Fibroblast of the aortic adventitia (primary cell): ENCODE results near the gene PDE5A. TPM values are rescaled to one million over a fixed set of nuclear protein-coding genes. Genes with fewer than 3 reads are reported as not detected.
A peak's percentile ranks its signal among the peaks of the same experiment; 100 is the strongest.

Experiments
- DNase-seq: peaks from one replicate; pipeline ENCODE4 v3.0.0-alpha.2; 2010; ENCODE audit warnings: low read depth
- H3K4me3 ChIP-seq: 2 replicates; pipeline ENCODE4 v1.5.1; 2011; ENCODE audit warnings: low read depth, mild to moderate bottlenecking, control low read depth, low read length, moderate library complexity
- total RNA-seq: library from RNA; depleted of rRNA; stranded (reverse); fragments of >200 nt; gene quantifications from 2 replicates; pipeline ENCODE4 v1.2.3, GENCODE V29; 2012; ENCODE audit warnings: low replicate concordance
- TF ChIP-seq, protein P1 (sequence below): IDR thresholded peaks from 2 replicates; pipeline ENCODE4 v1.5.1; 2011; ENCODE audit warnings: mild to moderate bottlenecking, low read length, control low read depth, inconsistent platforms; ENCODE audit not compliant: insufficient read depth

PDE5A gene
- total RNA-seq, 1 donor = 146 TPM

DNA sequence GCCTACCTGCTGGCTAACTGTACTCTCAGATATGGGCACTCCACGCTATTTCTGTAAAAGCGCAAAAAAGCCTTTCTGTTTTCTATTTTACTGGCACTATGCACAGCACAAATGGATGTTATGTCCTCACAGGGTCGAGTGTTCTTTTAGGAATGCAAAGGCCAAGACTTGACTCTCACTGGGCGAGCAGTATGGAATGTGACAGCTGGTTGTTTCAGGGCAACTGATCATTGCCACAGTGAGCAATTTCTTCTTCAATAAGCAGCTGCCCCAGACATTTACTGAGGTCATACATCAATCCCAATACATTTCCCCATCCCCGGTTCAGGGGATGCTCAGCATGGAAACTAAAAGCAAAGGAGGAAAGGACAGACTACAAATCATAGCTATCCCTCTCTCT is 58.2 kb downstream of the PDE5A start:
- no peak overlapping the region for H3K4me3 ChIP-seq
- peak; percentile 42 for DNase-seq

DNA sequence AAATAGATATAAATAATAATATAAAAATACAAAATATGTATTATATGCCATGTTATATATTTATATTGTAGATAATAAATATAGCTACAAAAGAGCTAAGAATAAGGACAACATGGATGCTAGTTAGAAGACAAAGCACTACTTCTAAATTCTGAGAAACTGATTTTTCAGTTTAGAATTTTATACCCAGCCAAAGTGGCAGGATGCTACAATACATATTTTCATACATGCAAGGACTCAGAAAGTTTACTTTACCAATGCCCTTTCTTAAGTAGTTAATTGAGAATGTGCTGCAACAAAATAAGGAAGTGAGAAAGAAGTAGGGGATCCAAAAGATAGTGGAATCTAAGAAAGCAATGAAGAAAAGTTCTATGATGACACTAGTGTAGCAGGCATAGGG is 64.5 kb downstream of the PDE5A start:
- H3K4me3 ChIP-seq = no peak overlapping the region
- no peak for DNase-seq
- TF ChIP-seq, protein P1, sequence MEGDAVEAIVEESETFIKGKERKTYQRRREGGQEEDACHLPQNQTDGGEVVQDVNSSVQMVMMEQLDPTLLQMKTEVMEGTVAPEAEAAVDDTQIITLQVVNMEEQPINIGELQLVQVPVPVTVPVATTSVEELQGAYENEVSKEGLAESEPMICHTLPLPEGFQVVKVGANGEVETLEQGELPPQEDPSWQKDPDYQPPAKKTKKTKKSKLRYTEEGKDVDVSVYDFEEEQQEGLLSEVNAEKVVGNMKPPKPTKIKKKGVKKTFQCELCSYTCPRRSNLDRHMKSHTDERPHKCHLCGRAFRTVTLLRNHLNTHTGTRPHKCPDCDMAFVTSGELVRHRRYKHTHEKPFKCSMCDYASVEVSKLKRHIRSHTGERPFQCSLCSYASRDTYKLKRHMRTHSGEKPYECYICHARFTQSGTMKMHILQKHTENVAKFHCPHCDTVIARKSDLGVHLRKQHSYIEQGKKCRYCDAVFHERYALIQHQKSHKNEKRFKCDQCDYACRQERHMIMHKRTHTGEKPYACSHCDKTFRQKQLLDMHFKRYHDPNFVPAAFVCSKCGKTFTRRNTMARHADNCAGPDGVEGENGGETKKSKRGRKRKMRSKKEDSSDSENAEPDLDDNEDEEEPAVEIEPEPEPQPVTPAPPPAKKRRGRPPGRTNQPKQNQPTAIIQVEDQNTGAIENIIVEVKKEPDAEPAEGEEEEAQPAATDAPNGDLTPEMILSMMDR = no peak

More for the DNA sequence above, 58.2 kb downstream of the PDE5A start:
- TF ChIP-seq, protein P1 = no peak

DNA sequence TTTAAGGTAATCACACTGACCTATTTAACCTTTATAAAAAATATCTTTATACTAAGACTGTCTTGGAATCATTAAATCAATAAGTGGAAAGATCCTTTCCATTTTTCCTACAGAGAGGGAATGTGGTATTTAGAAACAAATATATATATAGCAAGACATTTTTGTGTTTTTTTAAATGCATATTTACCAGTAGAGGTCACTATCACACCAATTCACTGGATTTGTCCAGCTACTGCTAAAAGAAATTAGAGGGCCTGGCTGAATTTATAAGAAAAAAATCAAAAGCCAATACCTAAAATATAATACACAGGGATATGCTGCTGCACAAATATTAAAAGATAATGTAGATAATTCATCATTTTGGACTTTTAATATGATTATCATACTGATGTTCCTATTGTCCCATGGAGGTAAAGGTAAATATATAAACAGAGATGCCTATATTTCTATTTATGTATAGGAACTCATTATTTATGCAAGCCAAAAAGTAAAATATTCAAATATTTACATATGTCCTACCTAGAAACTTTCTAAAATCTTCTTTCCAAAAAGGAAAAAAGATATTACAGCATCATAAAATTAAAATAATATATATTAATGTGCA is 69.5 kb downstream of the PDE5A start:
- no peak overlapping the region for H3K4me3 ChIP-seq
- peak; percentile 85 for DNase-seq
- TF ChIP-seq, protein P1 = peak; percentile 47

DNA sequence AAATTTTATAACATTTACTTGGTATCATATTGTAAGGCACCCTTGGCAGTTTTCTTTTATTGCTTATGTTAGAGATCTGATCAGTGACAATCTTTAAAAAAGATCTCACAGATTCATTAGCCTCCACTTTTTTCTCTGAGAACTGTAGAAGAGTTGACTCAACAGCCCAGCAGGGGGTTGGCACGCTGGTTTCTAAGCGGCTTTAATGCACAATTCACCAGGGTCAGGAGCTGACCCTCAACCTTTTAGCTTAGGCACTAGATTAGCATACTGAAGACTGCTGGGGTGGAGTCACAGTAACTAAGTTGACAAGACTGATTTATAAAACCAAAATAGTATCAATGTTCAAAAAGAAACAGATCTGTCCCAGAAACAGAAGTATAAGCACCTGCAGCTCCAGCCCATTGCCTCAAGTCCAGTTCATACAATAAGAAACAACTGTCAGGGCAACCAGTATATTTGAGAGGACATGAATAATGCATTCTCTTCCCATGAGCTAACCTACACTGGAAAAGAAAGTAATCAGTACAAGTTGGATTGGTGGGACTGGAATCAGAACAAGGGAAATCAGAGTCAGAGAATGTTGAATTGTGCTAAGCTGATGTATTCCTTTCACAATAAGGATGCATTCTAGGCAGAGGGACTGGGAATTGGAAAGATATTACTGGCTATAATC is 77.6 kb downstream of the PDE5A start:
- TF ChIP-seq, protein P1 = no peak
- H3K4me3 ChIP-seq = no peak overlapping the region
- DNase-seq = peak; percentile 55

DNA sequence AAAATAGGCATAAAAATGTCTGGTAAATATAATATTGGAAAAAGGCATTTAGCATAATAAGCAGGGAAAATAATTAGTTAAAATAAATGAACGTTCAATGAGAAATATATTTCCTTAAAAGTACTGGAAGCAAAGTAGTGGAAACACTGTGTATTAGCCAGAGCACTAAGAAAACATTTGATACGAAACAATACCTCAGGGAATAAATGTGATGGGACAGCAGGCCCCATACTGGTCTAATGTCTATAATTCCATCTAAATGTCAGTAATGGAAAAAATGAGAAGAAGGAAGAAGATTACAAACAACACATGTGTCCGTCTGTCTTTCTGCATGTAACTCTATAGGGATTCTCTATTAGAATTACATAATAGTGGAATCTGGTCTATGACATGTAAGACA is 79.0 kb downstream of the PDE5A start:
- TF ChIP-seq, protein P1 = no peak

DNA sequence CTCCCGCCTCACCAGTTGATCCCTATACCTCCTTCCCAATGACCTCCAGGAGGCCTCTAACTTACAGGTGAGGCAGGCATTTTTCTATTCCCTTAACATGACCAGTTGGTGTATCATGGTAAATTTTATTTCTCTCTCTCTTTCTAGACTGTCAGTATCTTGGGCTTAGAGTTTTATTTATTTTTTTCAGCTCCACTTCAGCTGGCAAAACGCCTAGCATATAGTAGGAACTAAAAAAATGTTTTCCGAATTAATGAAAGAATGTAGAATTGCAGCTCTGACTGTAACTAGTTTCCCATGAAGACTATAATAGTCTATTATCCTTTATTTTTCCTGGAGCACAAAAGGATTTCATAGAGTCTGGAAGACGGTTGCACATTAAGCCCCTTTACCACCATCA is 84.8 kb downstream of the PDE5A start:
- TF ChIP-seq, protein P1 = no peak
- peak; percentile 26 for DNase-seq
- H3K4me3 ChIP-seq = no peak overlapping the region

More for the DNA sequence above, 79.0 kb downstream of the PDE5A start:
- no peak for DNase-seq
- H3K4me3 ChIP-seq = no peak overlapping the region

DNA sequence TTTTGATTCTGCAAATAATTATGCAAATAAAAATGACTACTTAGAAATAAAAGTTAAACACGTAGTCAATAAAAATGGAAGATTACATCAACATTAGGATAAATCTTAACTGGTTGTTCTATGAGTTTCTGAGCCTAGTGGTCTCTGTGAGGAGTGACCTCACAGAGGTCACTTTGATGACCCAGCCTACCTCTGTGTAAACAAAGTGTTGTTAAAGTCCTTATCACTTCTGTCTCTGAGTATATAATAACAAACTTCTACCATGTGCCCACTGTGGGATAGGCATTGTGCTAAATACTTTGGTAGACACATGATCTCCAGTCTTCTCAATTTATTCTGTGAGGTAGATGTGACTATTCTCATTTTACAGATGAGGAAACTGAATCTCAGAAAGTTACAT is 85.4 kb downstream of the PDE5A start:
- DNase-seq = no peak
- no peak overlapping the region for H3K4me3 ChIP-seq
- TF ChIP-seq, protein P1 = no peak
